HepG2 (cell line): Measurements from ENCODE around the gene NEIL1. TPM values are rescaled to one million over a fixed set of nuclear protein-coding genes. Genes with fewer than 3 reads are reported as not detected.

Experiments used
- ASH2L ChIP-seq: fragments of 300-600, 200-600 bp; sonication (generic); IDR thresholded peaks from 2 replicates; pipeline ENCODE4 v1.7.0; 2017; ENCODE audit warnings: low read depth, mild to moderate bottlenecking, moderate library complexity, mixed read lengths, low read length; ENCODE audit not compliant: insufficient read length
- BCL6 ChIP-seq: IDR thresholded peaks from 2 replicates; pipeline ENCODE4 v1.6.1; 2016; ENCODE audit warnings: missing genetic modification reagents, missing compliant biosample characterization
- ESRRA ChIP-seq: sonication (generic); formaldehyde crosslinking; IDR thresholded peaks from 2 replicates; pipeline ENCODE4 v1.5.1; 2020; ENCODE audit warnings: mild to moderate bottlenecking, low read depth, missing genetic modification reagents
- GATAD2A ChIP-seq: IDR thresholded peaks from 2 replicates; pipeline ENCODE4 v1.6.1; 2016
- GFI1 ChIP-seq: sonication (generic); formaldehyde crosslinking; IDR thresholded peaks from 2 replicates; pipeline ENCODE4 v1.5.0; 2020; ENCODE audit warnings: missing genetic modification reagents, mild to moderate bottlenecking, borderline replicate concordance
- HNRNPH1 ChIP-seq: fragments of 200-400 bp; formaldehyde crosslinking; optimal IDR thresholded peaks from 2 replicates; pipeline ENCODE3; 2017; ENCODE audit warnings: mild to moderate bottlenecking, low read depth, low read length
- SRSF1 ChIP-seq: fragments of 200-400 bp; formaldehyde crosslinking; optimal IDR thresholded peaks from 2 replicates; pipeline ENCODE3; 2017; ENCODE audit warnings: mild to moderate bottlenecking, low read depth, low read length, moderate library complexity
- TAF1 ChIP-seq: sonication (generic); formaldehyde crosslinking; IDR thresholded peaks from 2 replicates; pipeline ENCODE4 v1.4.0; 2020; ENCODE audit warnings: missing genetic modification reagents
- TCF7 ChIP-seq: sonication (generic); IDR thresholded peaks from 2 replicates; pipeline ENCODE4 v1.6.1; 2016; ENCODE audit warnings: antibody characterized with exemption, low read depth
- ZBTB1 ChIP-seq: sonication (generic); formaldehyde crosslinking; IDR thresholded peaks from 2 replicates; pipeline ENCODE4 v1.4.0; 2020; ENCODE audit warnings: missing genetic modification reagents, borderline replicate concordance
- ZNF24 ChIP-seq: fragments of 450-650 bp; IDR thresholded peaks from 2 replicates; pipeline ENCODE4 v1.6.1; 2017; ENCODE audit warnings: antibody characterized with exemption, mild to moderate bottlenecking
- ZNF496 ChIP-seq: sonication (generic); formaldehyde crosslinking; IDR thresholded peaks from 2 replicates; pipeline ENCODE4 v1.8.1; 2023; ENCODE audit warnings: mild to moderate bottlenecking, moderate library complexity, missing genetic modification reagents; ENCODE audit not compliant: insufficient replicate concordance
- ZNF530 ChIP-seq: sonication (generic); formaldehyde crosslinking; IDR thresholded peaks from 2 replicates; pipeline ENCODE4 v1.5.0; 2020; ENCODE audit warnings: low read depth, mild to moderate bottlenecking, missing genetic modification reagents
- ZNF549 ChIP-seq: sonication (generic); formaldehyde crosslinking; IDR thresholded peaks from 2 replicates; pipeline ENCODE4 v1.5.0; 2020; ENCODE audit warnings: missing genetic modification reagents
- ZNF589 ChIP-seq: sonication (generic); formaldehyde crosslinking; conservative IDR thresholded peaks from 2 replicates; pipeline ENCODE4 v1.8.0; 2022; ENCODE audit warnings: mild to moderate bottlenecking, moderate library complexity, missing genetic modification reagents
- ZNF598 ChIP-seq: sonication (generic); formaldehyde crosslinking; IDR thresholded peaks from 2 replicates; pipeline ENCODE4 v1.5.1; 2020; ENCODE audit warnings: mild to moderate bottlenecking, missing genetic modification reagents, borderline replicate concordance
- ZNF780A ChIP-seq: sonication (generic); formaldehyde crosslinking; IDR thresholded peaks from 2 replicates; pipeline ENCODE4 v1.8.0; 2022; ENCODE audit warnings: mild to moderate bottlenecking, missing genetic modification reagents, moderate library complexity
- ZNF850 ChIP-seq: sonication (generic); formaldehyde crosslinking; conservative IDR thresholded peaks from 2 replicates; pipeline ENCODE4 v1.9.0; 2021; ENCODE audit warnings: mild to moderate bottlenecking, missing genetic modification reagents
- polyA plus RNA-seq, 8 experiments: library from polyadenylated mRNA; depleted of rRNA in 3 of 8; stranded (reverse) in 7 of 8; unstranded in 1 of 8; fragments of >200 nt; fragmentation: Illumina TruSeq in 4 of 8; extraction: Trizol in 4 of 8; gene quantifications; 2 replicates each; pipeline versions ENCODE4 v1.2.1 to v1.2.3, GENCODE V29; 2011 to 2016; ENCODE audit warnings: low read depth in 4 of 8, missing spikeins in 1 of 8, mixed read lengths in 1 of 8; ENCODE audit not compliant: insufficient read depth in 1 of 8
- total RNA-seq, 5 experiments: library from RNA; depleted of rRNA; stranded (reverse); fragments of >200 nt; fragmentation: Illumina TruSeq; extraction: Trizol; gene quantifications; 2 replicates each; pipeline ENCODE4 v1.2.3, GENCODE V29; 2016; ENCODE audit warnings: low read depth in 1 of 5
- TF ChIP-seq, protein P1 (sequence below): sonication (generic); formaldehyde crosslinking; IDR thresholded peaks from 2 replicates; pipeline ENCODE4 v1.4.0; 2020; ENCODE audit warnings: mild to moderate bottlenecking, missing genetic modification reagents
- TF ChIP-seq, protein P2 (sequence below): IDR thresholded peaks from 2 replicates; pipeline ENCODE4 v1.4.0; 2020; ENCODE audit warnings: mild to moderate bottlenecking, missing genetic modification reagents
- TF ChIP-seq, protein P3 (sequence below): sonication (generic); formaldehyde crosslinking; IDR thresholded peaks from 2 replicates; pipeline ENCODE4 v1.5.1; 2020; ENCODE audit warnings: mild to moderate bottlenecking, moderate library complexity, missing genetic modification reagents

NEIL1 gene
- total and polyA plus RNA-seq, 2 of the 13 experiments (the other 11 are each of a cell fraction or from before 2014, with no cell fraction given), result 10.4 to 15.5 TPM

DNA sequence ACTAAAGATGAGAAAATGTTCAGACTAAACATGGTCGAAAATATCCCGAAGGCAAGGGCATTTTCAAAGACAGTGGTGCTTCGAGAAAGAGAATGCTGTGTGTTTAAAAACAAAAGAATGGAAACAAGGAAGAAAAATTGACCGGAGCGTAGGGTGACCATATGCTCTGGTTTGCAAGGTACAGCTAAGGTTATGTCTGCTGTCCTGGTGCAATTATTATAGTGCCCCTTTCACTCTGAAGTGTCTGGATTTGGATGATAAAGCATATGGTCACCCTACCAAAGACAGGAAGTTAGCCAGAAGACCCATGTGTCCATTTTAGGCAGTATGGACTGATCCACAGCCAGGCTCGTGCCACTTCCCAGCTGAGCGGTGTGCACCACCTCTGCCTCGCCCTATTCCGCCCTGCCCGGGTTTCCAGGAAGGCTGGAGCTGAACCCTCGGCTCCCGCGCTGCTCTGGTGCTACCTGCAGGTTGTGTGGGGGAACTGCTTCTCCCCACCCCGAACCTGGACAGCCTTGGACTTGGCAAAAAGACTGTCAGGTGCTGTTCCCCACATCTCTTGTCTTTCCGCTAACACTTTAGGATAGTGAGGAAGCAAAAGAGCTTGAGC lies 39.0 kb upstream of the NEIL1 start (continued):
- TF ChIP-seq ZNF549 (CRISPR knock-in tag) (no peak), ZNF530 (no peak), ZNF598 (no peak), ZNF496 (CRISPR knock-in tag) (no peak), ESRRA (CRISPR knock-in tag) (no peak), ZBTB1 (CRISPR knock-in tag) (no peak), SRSF1 (no peak), TAF1 (CRISPR knock-in tag) (no peak), HNRNPH1 (no peak), ASH2L (no peak), ZNF780A (CRISPR knock-in tag) (no peak), TCF7 (no peak), ZNF850 (CRISPR knock-in tag) (no peak), BCL6 (CRISPR knock-in tag) (peak; percentile 72), GATAD2A (CRISPR knock-in tag) (no peak), ZNF24 (no peak), ZNF589 (no peak), GFI1 (CRISPR knock-in tag) (0 out of 2 replicates have a peak, but pooled peaks have one; percentile 21)
- TF ChIP-seq, protein P1, sequence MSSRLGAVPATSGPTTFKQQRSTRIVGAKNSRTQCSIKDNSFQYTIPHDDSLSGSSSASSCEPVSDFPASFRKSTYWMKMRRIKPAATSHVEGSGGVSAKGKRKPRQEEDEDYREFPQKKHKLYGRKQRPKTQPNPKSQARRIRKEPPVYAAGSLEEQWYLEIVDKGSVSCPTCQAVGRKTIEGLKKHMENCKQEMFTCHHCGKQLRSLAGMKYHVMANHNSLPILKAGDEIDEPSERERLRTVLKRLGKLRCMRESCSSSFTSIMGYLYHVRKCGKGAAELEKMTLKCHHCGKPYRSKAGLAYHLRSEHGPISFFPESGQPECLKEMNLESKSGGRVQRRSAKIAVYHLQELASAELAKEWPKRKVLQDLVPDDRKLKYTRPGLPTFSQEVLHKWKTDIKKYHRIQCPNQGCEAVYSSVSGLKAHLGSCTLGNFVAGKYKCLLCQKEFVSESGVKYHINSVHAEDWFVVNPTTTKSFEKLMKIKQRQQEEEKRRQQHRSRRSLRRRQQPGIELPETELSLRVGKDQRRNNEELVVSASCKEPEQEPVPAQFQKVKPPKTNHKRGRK (CRISPR knock-in tag), result no peak
- TF ChIP-seq, protein P2, sequence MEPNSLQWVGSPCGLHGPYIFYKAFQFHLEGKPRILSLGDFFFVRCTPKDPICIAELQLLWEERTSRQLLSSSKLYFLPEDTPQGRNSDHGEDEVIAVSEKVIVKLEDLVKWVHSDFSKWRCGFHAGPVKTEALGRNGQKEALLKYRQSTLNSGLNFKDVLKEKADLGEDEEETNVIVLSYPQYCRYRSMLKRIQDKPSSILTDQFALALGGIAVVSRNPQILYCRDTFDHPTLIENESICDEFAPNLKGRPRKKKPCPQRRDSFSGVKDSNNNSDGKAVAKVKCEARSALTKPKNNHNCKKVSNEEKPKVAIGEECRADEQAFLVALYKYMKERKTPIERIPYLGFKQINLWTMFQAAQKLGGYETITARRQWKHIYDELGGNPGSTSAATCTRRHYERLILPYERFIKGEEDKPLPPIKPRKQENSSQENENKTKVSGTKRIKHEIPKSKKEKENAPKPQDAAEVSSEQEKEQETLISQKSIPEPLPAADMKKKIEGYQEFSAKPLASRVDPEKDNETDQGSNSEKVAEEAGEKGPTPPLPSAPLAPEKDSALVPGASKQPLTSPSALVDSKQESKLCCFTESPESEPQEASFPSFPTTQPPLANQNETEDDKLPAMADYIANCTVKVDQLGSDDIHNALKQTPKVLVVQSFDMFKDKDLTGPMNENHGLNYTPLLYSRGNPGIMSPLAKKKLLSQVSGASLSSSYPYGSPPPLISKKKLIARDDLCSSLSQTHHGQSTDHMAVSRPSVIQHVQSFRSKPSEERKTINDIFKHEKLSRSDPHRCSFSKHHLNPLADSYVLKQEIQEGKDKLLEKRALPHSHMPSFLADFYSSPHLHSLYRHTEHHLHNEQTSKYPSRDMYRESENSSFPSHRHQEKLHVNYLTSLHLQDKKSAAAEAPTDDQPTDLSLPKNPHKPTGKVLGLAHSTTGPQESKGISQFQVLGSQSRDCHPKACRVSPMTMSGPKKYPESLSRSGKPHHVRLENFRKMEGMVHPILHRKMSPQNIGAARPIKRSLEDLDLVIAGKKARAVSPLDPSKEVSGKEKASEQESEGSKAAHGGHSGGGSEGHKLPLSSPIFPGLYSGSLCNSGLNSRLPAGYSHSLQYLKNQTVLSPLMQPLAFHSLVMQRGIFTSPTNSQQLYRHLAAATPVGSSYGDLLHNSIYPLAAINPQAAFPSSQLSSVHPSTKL (CRISPR knock-in tag), result peak; percentile 33; the same call in 1 of the 2 replicates
- TF ChIP-seq, protein P3, sequence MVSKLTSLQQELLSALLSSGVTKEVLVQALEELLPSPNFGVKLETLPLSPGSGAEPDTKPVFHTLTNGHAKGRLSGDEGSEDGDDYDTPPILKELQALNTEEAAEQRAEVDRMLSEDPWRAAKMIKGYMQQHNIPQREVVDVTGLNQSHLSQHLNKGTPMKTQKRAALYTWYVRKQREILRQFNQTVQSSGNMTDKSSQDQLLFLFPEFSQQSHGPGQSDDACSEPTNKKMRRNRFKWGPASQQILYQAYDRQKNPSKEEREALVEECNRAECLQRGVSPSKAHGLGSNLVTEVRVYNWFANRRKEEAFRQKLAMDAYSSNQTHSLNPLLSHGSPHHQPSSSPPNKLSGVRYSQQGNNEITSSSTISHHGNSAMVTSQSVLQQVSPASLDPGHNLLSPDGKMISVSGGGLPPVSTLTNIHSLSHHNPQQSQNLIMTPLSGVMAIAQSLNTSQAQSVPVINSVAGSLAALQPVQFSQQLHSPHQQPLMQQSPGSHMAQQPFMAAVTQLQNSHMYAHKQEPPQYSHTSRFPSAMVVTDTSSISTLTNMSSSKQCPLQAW (CRISPR knock-in tag), result 0 out of 2 replicates have a peak, but pooled peaks have one; percentile 16
